Upper lobe of left lung (tissue), 6 donors: Measurements from ENCODE around the gene FAM219B. TPM values are rescaled to one million over a fixed set of nuclear protein-coding genes. Genes with fewer than 3 reads are reported as not detected.
"Not testable (repeated sequence)": the region's sequence is repeated elsewhere in the genome, so short reads cannot be mapped to it uniquely, and the experiment has no call there.

ENCODE experiments used
- ATAC-seq, 2 donors: fragments of 200-7000 bp; cut with Tn5 transposase; one replicate each; pipeline ENCODE4 v1.9.1; 2022; ENCODE audit warnings: mild to moderate bottlenecking in 2 of 2, moderate library complexity in 2 of 2; ENCODE audit not compliant: low FRiP score in 2 of 2
- DNase-seq, 2 donors: peaks; one replicate each; pipeline ENCODE4 v3.0.0-alpha.2; 2019 to 2020
- H3K27ac ChIP-seq, 4 donors: fragments of 200-600 bp; sonication (generic); one replicate each; pipeline ENCODE4 v1.5.1; 2016 to 2019
- H3K27me3 ChIP-seq, 4 donors: fragments of 200-600 bp; sonication (generic); one replicate each; pipeline ENCODE4 v1.5.1; 2017 to 2019
- H3K36me3 ChIP-seq, 4 donors: fragments of 200-600 bp; sonication (generic); one replicate each; pipeline ENCODE4 v1.5.1; 2016 to 2019
- H3K4me1 ChIP-seq, 4 donors: fragments of 200-600 bp; sonication (generic); one replicate each; pipeline ENCODE4 v1.5.1; 2018 to 2019
- H3K4me3 ChIP-seq, 4 donors: fragments of 200-600 bp; sonication (generic); one replicate each; pipeline ENCODE4 v1.5.1; 2017 to 2019; ENCODE audit warnings: mild to moderate bottlenecking in 2 of 4, moderate library complexity in 1 of 4
- H3K9me3 ChIP-seq, 4 donors: fragments of 200-600 bp; sonication (generic); one replicate each; pipeline ENCODE4 v1.5.1; 2018 to 2019
- CTCF ChIP-seq, 6 experiments: fragments of 450-650 bp in 4 of 6; fragments of 200-600 bp in 2 of 6; sonication (generic) in 2 of 6; IDR thresholded peaks; one replicate each; pipeline ENCODE4 v1.5.1; 2016 to 2019; ENCODE audit warnings: antibody characterized with exemption in 6 of 6
- EP300 ChIP-seq, 4 donors: sonication (generic); formaldehyde crosslinking; IDR thresholded peaks; one replicate each; pipeline ENCODE4 v1.5.1; 2017; ENCODE audit warnings: antibody characterized with exemption in 4 of 4, control low read depth in 2 of 4
- POLR2A ChIP-seq, 4 donors: fragments of 450-650 bp; IDR thresholded peaks; one replicate each; pipeline ENCODE4 v1.5.1; 2016 to 2017; ENCODE audit warnings: antibody characterized with exemption in 4 of 4, mild to moderate bottlenecking in 2 of 4
- POLR2AphosphoS5 ChIP-seq, 2 donors: sonication (generic); formaldehyde crosslinking; IDR thresholded peaks; one replicate each; pipeline ENCODE4 v1.5.1; 2017; ENCODE audit warnings: antibody characterized with exemption in 2 of 2
- WGBS, 2 donors: methylation state at CpG; one replicate each; pipeline ENCODE4 v1.1.5; 2017 to 2018; 5-methylcytosine and 5-hydroxymethylcytosine counted together
- total RNA-seq, 6 donors: library from RNA; depleted of rRNA in 4 of 6; stranded (reverse); fragments of >200 nt in 4 of 6; gene quantifications; one replicate each; pipeline versions ENCODE4 v1.1.0 to v1.2.1, GENCODE V29; 2016 to 2021
- donor health status: DM: no; HTN: no; CAD: no; lungs with moderate emphysema.
- donor health status: DM: no; HTN: yes; CAD: no; lungs with severe emphysema.

FAM219B gene
- total RNA-seq, 6 donors from 2014 or later: 49.3 to 122 (median 71.5) TPM

- DNase-seq: no peak
- H3K36me3 ChIP-seq: peaks cover 0 to 17% (median 7%) of the 10 kb centered on the region in 4 donors
- no peaks in the 10 kb centered on the region for H3K9me3 ChIP-seq
- no peak overlapping the region for H3K27ac ChIP-seq
- TF ChIP-seq CTCF (IDR thresholded peaks at IDR 0.05): no peak
- TF ChIP-seq POLR2AphosphoS5 (IDR thresholded peaks at IDR 0.05): no peak
- TF ChIP-seq EP300 (IDR thresholded peaks at IDR 0.05): no peak
- no peak for TF ChIP-seq POLR2A (IDR thresholded peaks at IDR 0.05)
- ATAC-seq: no peak
- peaks cover 11 to 24% (median 21%) of the 10 kb centered on the region in 4 donors for H3K4me1 ChIP-seq
- WGBS, 2 donors: 94 to 96% methylated on average over 3 to 4 of the region's 4 CpGs
- H3K27me3 ChIP-seq: no peaks in the 10 kb centered on the region
- no peak overlapping the region for H3K4me3 ChIP-seq
Observed at GRCh38 chr15:74888716-74889115, 17.9 kb downstream of the FAM219B start.

- not testable (repeated sequence) for H3K9me3 ChIP-seq, H3K27ac ChIP-seq, ATAC-seq, H3K27me3 ChIP-seq, H3K36me3 ChIP-seq, H3K4me3 ChIP-seq, DNase-seq
- 69 to 81% methylated on average over 10 of the region's 10 CpGs for WGBS, 2 donors
- H3K4me1 ChIP-seq: peaks cover 11 to 24% (median 21%) of the 10 kb centered on the region in 4 donors
Observed at GRCh38 chr15:74887537-74888193, 19.0 kb downstream of the FAM219B start.

GRCh38 chr15:74885461-74885860, 21.2 kb downstream of the FAM219B start:
- Histone ChIP-seq H3K4me1 (peaks cover 10 to 21% (median 17%) of the 10 kb centered on the region in 4 donors), H3K27me3 (no peaks in the 10 kb centered on the region), H3K4me3 (no peak overlapping the region), H3K9me3 (no peaks in the 10 kb centered on the region), H3K36me3 (no peaks in the 10 kb centered on the region), H3K27ac (no peak overlapping the region)
- ATAC-seq (no peak), DNase-seq (no peak)
- WGBS, 2 donors: 88 to 91% methylated on average over 5 of the region's 5 CpGs
- TF ChIP-seq CTCF (IDR thresholded peaks at IDR 0.05) (no peak), POLR2AphosphoS5 (IDR thresholded peaks at IDR 0.05) (no peak), EP300 (IDR thresholded peaks at IDR 0.05) (no peak), POLR2A (IDR thresholded peaks at IDR 0.05) (no peak)

GRCh38 chr15:74884428-74885223, 22.0 kb downstream of the FAM219B start:
- Histone ChIP-seq H3K36me3 (no peaks in the 10 kb centered on the region), H3K4me3 (no peak overlapping the region), H3K9me3 (no peaks in the 10 kb centered on the region), H3K4me1 (peaks cover 8 to 15% (median 12%) of the 10 kb centered on the region in 4 donors), H3K27me3 (no peaks in the 10 kb centered on the region), H3K27ac (no peak overlapping the region)
- WGBS, 2 donors: 79 to 83% methylated on average over 4 of the region's 4 CpGs
- TF ChIP-seq EP300 (IDR thresholded peaks at IDR 0.05): no peak
- TF ChIP-seq CTCF (IDR thresholded peaks at IDR 0.05): no peak
- TF ChIP-seq POLR2AphosphoS5 (IDR thresholded peaks at IDR 0.05): no peak
- TF ChIP-seq POLR2A (IDR thresholded peaks at IDR 0.05): no peak
- no peak for ATAC-seq
- DNase-seq: no peak

GRCh38 chr15:74882528-74882927, 24.1 kb downstream of the FAM219B start:
- no peaks in the 10 kb centered on the region for H3K36me3 ChIP-seq
- WGBS, 2 donors: 93 to 99% methylated on average over 6 of the region's 6 CpGs
- TF ChIP-seq POLR2A (IDR thresholded peaks at IDR 0.05) (no peak), POLR2AphosphoS5 (IDR thresholded peaks at IDR 0.05) (no peak), EP300 (IDR thresholded peaks at IDR 0.05) (no peak), CTCF (IDR thresholded peaks at IDR 0.05) (no peak)

More at GRCh38 chr15:74882528-74882927, 24.1 kb downstream of the FAM219B start:
- no peak overlapping the region for H3K4me3 ChIP-seq
- DNase-seq (no peak), ATAC-seq (no peak)
- H3K4me1 ChIP-seq: no peaks in the 10 kb centered on the region
- no peak overlapping the region for H3K27ac ChIP-seq
- no peaks in the 10 kb centered on the region for H3K27me3 ChIP-seq
- H3K9me3 ChIP-seq: no peaks in the 10 kb centered on the region
